WTC11 (cell line): ENCODE data around the gene LIMCH1.

Experiments used
- ATF3 ChIP-seq: sonication (generic); formaldehyde crosslinking; conservative IDR thresholded peaks from 2 replicates; pipeline ENCODE4 v1.8.1; 2022; ENCODE audit warnings: mild to moderate bottlenecking, missing genetic modification reagents
- CBFB ChIP-seq: sonication (generic); formaldehyde crosslinking; IDR thresholded peaks from 2 replicates; pipeline ENCODE4 v1.8.1; 2022; ENCODE audit warnings: mild to moderate bottlenecking, low read depth, missing genetic modification reagents
- CTCF ChIP-seq: fragments of 200-600 bp; IDR thresholded peaks from 2 replicates; pipeline ENCODE4 v1.8.0; 2022; ENCODE audit warnings: antibody characterized with exemption
- SP1 ChIP-seq: sonication (generic); formaldehyde crosslinking; conservative IDR thresholded peaks from 2 replicates; pipeline ENCODE4 v1.8.1; 2022; ENCODE audit warnings: missing genetic modification reagents
- USF1 ChIP-seq: sonication (generic); formaldehyde crosslinking; IDR thresholded peaks from 2 replicates; pipeline ENCODE4 v1.8.0; 2022; ENCODE audit warnings: mild to moderate bottlenecking, missing genetic modification reagents
- ZMAT4 ChIP-seq: fragments of 250-450 bp; sonication (Bioruptor Pico); IDR thresholded peaks from 2 replicates; pipeline ENCODE4 v1.9.0; 2021; ENCODE audit warnings: mild to moderate bottlenecking
- ZNF416 ChIP-seq: fragments of 250-450 bp; sonication (Bioruptor Pico); IDR thresholded peaks from 2 replicates; pipeline ENCODE4 v1.9.0; 2021; ENCODE audit warnings: mild to moderate bottlenecking, inconsistent platforms

DNA sequence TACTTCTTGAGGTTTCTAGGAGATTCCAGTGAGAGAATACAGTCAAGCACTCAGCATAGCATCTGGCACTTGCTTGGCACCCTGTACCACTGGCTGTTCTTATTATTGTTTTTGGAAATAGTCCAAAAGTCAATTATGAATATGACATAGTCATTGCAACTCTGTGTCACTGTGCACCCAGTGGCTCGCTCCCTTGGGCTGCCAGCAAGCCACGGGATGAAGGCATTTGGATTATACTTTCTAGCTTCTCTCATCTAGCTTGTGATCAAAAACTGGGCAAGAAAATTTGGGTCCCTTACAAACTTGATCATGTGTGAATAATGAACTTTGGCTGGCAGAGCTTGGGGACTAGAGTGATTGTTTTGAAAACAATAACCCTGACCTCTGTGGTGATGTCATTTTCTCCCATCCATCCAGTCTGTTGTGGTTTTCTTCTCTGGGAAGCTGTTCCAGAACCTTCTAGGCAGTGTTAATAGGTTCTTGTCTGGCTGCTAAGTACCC, 32.7 kb upstream of the LIMCH1 start:
- TF ChIP-seq CTCF = no peak
- no peak for TF ChIP-seq ZMAT4 (CRISPR knock-in tag)
- no peak for TF ChIP-seq CBFB (CRISPR knock-in tag)
- no peak for TF ChIP-seq SP1 (CRISPR knock-in tag)
- TF ChIP-seq ATF3 (CRISPR knock-in tag) = no peak
- no peak for TF ChIP-seq ZNF416 (CRISPR knock-in tag)
- TF ChIP-seq USF1 (CRISPR knock-in tag) = no peak
